Activated naive CD4-positive, alpha-beta T cell treated with anti-CD3 and anti-CD28 coated beads, Interleukin-2, amount 50 U/mL, for 72 hours (primary cell): ENCODE results near the gene CACNA2D1. TPM values are rescaled to one million over a fixed set of nuclear protein-coding genes. Genes with fewer than 3 reads are reported as not detected.

Source experiments
- ATAC-seq, 2 donors: fragments of 150-1000 bp; cut with Tn5 transposase; 2 replicates each; pipeline ENCODE4 v1.10.0; 2021; ENCODE audit warnings: mild to moderate bottlenecking in 2 of 2, moderate library complexity in 2 of 2
- DNase-seq, 2 donors: peaks; one replicate each; pipeline ENCODE4 v3.0.0; 2021 to 2022; ENCODE audit warnings: low spot score in 2 of 2
- H3K27ac Mint-ChIP-seq, 2 donors: one replicate each; pipeline ENCODE4 v1.8.0; 2022; ENCODE audit warnings: mild to moderate bottlenecking in 2 of 2, mixed read lengths in 2 of 2
- H3K36me3 Mint-ChIP-seq, 2 donors: one replicate each; pipeline ENCODE4 v1.8.0; 2022; ENCODE audit warnings: mixed read lengths in 2 of 2
- H3K9me3 Mint-ChIP-seq, 2 donors: one replicate each; pipeline ENCODE4 v1.8.0; 2022; ENCODE audit warnings: mixed read lengths in 2 of 2
- total RNA-seq, 2 donors: library from RNA; stranded (reverse); gene quantifications; one replicate each; pipeline ENCODE4 v1.2.3, GENCODE V29; 2022

The CACNA2D1 gene
- total RNA-seq, 2 donors from 2014 or later = not detected

- ATAC-seq (no peak), DNase-seq (no peak)
- peaks cover 0 to under 1% of the 10 kb centered on the region in 2 donors for H3K9me3 Mint-ChIP-seq
- H3K27ac Mint-ChIP-seq = no peak overlapping the region
- no peaks in the 10 kb centered on the region for H3K36me3 Mint-ChIP-seq
These were observed 195.7 kb downstream of the CACNA2D1 start for GRCh38 chr7:82247814-82248433.

- no peaks in the 10 kb centered on the region for H3K36me3 Mint-ChIP-seq
- no peaks in the 10 kb centered on the region for H3K9me3 Mint-ChIP-seq
- ATAC-seq (no peak), DNase-seq (no peak)
- no peak overlapping the region for H3K27ac Mint-ChIP-seq
These were observed 198.5 kb downstream of the CACNA2D1 start for GRCh38 chr7:82244947-82245517.

DNA sequence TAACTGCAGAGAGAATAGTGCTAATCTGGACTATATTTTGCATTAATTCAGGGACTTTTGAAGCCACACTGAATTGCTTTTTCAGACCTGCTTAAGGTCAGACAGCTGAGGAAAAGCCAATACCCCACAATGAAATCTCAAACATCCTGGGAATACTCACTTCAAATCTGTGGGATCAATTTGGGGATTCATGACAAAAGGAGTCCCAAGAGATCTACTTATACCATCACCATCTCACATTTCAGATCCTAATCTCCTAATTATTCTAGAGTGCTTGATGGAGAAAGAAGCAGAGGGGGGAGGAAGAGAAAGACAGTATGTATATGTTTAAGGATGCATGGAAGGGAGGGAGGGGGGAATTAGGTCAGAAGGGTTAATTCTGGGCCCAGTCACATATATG is 202.2 kb downstream of the CACNA2D1 start:
- Mint-ChIP-seq H3K9me3 (no peaks in the 10 kb centered on the region), H3K36me3 (no peaks in the 10 kb centered on the region), H3K27ac (no peak overlapping the region)
- DNase-seq (no peak), ATAC-seq (no peak)

DNA sequence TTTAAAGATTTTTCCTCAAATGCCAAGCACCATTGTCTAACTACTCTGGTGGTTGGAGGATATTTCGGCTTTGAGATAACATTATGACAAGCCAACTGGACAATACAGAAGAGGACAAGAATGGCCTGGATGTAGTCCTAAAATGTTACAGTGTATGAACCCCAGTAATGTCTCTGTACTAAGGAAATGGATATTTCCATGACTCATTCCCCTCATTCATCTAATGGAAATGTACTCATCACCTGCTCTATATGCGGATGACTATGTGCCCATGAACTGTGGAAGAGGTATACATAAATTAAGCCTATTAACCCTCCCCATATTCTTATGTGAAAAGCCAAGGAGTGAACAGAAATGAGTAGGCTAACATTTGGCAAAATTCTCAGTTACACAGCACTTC is 207.9 kb downstream of the CACNA2D1 start:
- no peak for ATAC-seq
- no peak for DNase-seq
- H3K9me3 Mint-ChIP-seq = no peaks in the 10 kb centered on the region
- H3K27ac Mint-ChIP-seq = no peak overlapping the region
- H3K36me3 Mint-ChIP-seq = no peaks in the 10 kb centered on the region

- ATAC-seq (no peak), DNase-seq (no peak)
- Mint-ChIP-seq H3K36me3 (no peaks in the 10 kb centered on the region), H3K9me3 (no peaks in the 10 kb centered on the region), H3K27ac (no peak overlapping the region)
These were observed 209.0 kb downstream of the CACNA2D1 start for GRCh38 chr7:82234457-82235049.

GRCh38 chr7:82230811-82231581 is 212.6 kb downstream of the CACNA2D1 start:
- Mint-ChIP-seq H3K27ac (no peak overlapping the region), H3K36me3 (no peaks in the 10 kb centered on the region), H3K9me3 (no peaks in the 10 kb centered on the region)
- DNase-seq = no peak
- no peak for ATAC-seq

- ATAC-seq = no peak
- no peak overlapping the region for H3K27ac Mint-ChIP-seq
- no peak for DNase-seq
- H3K36me3 Mint-ChIP-seq = no peaks in the 10 kb centered on the region
- no peaks in the 10 kb centered on the region for H3K9me3 Mint-ChIP-seq
These were observed 214.4 kb downstream of the CACNA2D1 start for GRCh38 chr7:82229164-82229563.

GRCh38 chr7:82226191-82226590 is 217.4 kb downstream of the CACNA2D1 start:
- no peak overlapping the region for H3K27ac Mint-ChIP-seq
- H3K36me3 Mint-ChIP-seq = no peaks in the 10 kb centered on the region
- DNase-seq (no peak), ATAC-seq (no peak)
- H3K9me3 Mint-ChIP-seq = peaks cover 3 to 5% of the 10 kb centered on the region in 2 donors

DNA sequence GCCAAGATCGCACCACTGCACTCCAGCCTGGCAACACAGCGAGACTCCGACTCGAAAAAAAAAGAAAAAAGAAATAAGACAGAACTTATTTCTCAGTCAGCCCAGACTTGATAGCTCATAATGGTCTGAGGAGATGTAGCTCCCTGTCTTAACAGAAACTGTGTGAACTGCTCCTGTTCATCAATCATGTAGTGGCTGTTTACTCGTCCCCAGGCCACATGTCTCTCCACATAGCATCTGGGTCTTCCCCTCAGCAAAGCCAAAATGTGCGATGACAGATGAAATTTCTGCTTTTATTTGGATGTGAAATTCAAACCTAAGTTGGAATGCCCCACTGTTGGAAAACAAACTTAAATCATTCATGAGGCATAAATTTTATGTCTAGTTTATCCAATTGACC is 219.0 kb downstream of the CACNA2D1 start:
- Mint-ChIP-seq H3K27ac (no peak overlapping the region), H3K9me3 (peaks cover 3 to 5% of the 10 kb centered on the region in 2 donors), H3K36me3 (no peaks in the 10 kb centered on the region)
- DNase-seq (no peak), ATAC-seq (no peak)

DNA sequence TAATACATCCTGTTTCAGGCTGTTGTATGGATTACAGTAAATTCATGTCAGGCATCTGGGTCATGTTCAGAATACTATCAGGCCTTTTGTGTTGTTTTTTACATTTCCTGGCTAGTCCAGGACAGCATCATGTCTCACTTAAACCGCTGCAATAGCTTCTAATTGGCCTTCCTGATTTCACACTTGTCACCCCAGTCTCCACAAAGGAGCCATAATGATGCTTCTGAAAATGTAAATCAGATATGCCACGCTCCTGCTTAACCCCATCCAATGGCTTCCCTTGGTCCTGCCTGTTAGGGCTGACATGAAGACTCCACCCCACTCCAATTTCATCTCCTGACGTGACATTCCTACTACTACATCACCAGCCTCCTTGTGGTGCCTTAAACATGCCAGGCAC is 220.0 kb downstream of the CACNA2D1 start:
- H3K9me3 Mint-ChIP-seq = peaks cover 3 to 5% of the 10 kb centered on the region in 2 donors
- H3K27ac Mint-ChIP-seq = no peak overlapping the region
- ATAC-seq (no peak), DNase-seq (no peak)
- H3K36me3 Mint-ChIP-seq = no peaks in the 10 kb centered on the region

GRCh38 chr7:82221152-82221674 is 222.4 kb downstream of the CACNA2D1 start:
- H3K36me3 Mint-ChIP-seq = no peaks in the 10 kb centered on the region
- no peak for DNase-seq
- no peak for ATAC-seq
- no peak overlapping the region for H3K27ac Mint-ChIP-seq
- peaks cover 3 to 5% of the 10 kb centered on the region in 2 donors for H3K9me3 Mint-ChIP-seq

DNA sequence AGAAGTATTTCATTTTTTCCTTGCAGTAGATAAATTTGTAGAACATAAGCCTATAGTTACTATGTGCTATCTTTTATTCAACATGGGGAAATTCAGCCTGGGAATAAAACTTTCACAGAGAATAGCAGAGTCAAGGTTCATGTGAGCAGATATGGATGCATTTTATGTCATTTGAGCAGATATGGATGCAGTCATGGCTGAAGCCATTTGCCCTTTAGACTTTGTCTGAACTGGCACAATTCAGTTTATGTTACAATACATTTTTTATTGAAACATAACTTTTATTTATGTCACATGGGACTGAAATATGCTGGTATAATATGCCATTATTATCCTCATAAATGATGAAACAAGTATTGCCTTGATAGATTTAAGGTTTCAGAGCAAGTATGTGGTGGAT is 231.1 kb downstream of the CACNA2D1 start:
- ATAC-seq = no peak
- Mint-ChIP-seq H3K27ac (no peak overlapping the region), H3K36me3 (no peaks in the 10 kb centered on the region)

DNA sequence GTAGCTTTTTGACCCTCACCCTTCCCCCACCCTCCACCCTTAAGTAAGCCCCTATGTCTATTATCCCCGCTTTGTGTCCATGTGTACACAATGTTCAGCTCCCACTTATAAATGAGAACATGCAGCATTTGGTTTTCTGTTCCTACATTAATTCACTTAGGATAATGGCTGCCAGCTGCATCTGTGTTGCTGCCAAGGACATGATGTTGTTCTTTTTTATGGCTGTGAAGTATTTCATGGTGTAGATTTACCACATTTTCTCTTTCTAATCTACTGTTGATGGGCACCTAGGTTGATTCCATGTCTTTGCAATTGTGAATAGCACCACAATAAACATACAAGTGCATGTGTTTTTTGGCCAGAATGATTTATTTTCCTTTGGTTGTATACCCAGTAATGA is 232.2 kb downstream of the CACNA2D1 start:
- no peak for ATAC-seq
- H3K36me3 Mint-ChIP-seq = no peaks in the 10 kb centered on the region

More for the DNA sequence above, 231.1 kb downstream of the CACNA2D1 start:
- DNase-seq = no peak
- peaks cover 8 to 16% of the 10 kb centered on the region in 2 donors for H3K9me3 Mint-ChIP-seq

DNA sequence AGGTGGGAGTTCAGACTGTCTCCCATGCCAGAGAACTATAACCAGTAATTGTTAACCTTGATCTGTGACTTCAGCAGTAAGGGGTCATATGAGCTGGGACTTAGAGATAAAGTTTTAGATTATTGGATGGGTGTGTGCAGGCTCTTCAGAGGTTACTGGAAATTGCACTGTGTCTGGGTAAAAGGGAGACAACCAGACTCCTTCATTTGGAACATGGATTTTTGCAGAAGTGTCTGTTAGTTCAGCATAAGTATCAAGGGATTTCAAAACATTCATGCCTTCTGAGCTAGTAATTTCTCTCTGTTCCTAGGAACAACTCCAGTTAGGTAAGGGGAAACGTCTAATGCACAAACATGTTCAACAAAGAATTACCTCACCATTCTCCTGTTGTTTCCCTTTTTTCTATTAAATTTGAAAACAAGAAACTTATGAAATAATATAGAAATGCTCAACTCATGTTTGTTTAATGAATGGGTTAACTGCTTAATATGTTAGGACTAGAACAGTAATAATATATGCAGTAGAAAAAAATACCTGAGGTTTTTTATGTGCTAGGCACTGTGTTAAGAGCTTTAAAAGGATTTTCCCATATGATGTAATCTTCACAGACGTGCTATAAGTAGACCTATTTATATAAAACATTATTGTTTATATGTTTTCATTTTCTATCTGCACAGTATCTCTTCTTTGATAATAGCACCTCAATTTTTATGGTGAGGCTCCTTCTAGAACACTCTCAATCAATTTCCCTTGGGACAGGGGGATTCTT is 233.0 kb downstream of the CACNA2D1 start:
- Mint-ChIP-seq H3K9me3 (peaks cover 8 to 16% of the 10 kb centered on the region in 2 donors), H3K27ac (no peak overlapping the region), H3K36me3 (no peaks in the 10 kb centered on the region)
- ATAC-seq = no peak
- no peak for DNase-seq

More for the DNA sequence above, 232.2 kb downstream of the CACNA2D1 start:
- Mint-ChIP-seq H3K27ac (no peak overlapping the region), H3K9me3 (peaks cover 8 to 16% of the 10 kb centered on the region in 2 donors)
- no peak for DNase-seq

GRCh38 chr7:82209179-82209747 is 234.3 kb downstream of the CACNA2D1 start:
- H3K36me3 Mint-ChIP-seq = no peaks in the 10 kb centered on the region
- ATAC-seq (no peak), DNase-seq (no peak)
- peaks cover 3 to 11% of the 10 kb centered on the region in 2 donors for H3K9me3 Mint-ChIP-seq
- H3K27ac Mint-ChIP-seq = no peak overlapping the region

- ATAC-seq (no peak), DNase-seq (no peak)
- no peak overlapping the region for H3K27ac Mint-ChIP-seq
- peaks cover 0 to 10% of the 10 kb centered on the region in 2 donors for H3K9me3 Mint-ChIP-seq
- H3K36me3 Mint-ChIP-seq = no peaks in the 10 kb centered on the region
These were observed 238.9 kb downstream of the CACNA2D1 start for GRCh38 chr7:82204694-82205093.
